OCI-LY1 (cell line): ENCODE results near the gene VTI1A.

ENCODE experiments used
- H2AFZ ChIP-seq: fragments of 200-600 bp; sonication (generic), shearing (Covaris generic); 2 replicates; pipeline ENCODE4 v1.6.0; 2014; ENCODE audit warnings: antibody characterized with exemption, mild to moderate bottlenecking, low read length
- H3F3A ChIP-seq: fragments of 200-600 bp; sonication (generic), shearing (Covaris generic); 2 replicates; pipeline ENCODE4 v1.6.0; 2014; ENCODE audit warnings: mild to moderate bottlenecking, antibody characterized with exemption, low read length, moderate library complexity; ENCODE audit not compliant: insufficient read depth
- H3K27ac ChIP-seq: fragments of 200-600 bp; sonication (generic); 2 replicates; pipeline ENCODE4 v1.5.1; 2014; ENCODE audit warnings: low read length, mixed run types, mild to moderate bottlenecking, low read depth; ENCODE audit not compliant: poor library complexity, severe bottlenecking
- H3K27me3 ChIP-seq: fragments of 200-600 bp; sonication (generic); 2 replicates; pipeline ENCODE4 v1.6.0; 2014; ENCODE audit warnings: antibody characterized with exemption, mild to moderate bottlenecking, low read length, moderate library complexity; ENCODE audit not compliant: insufficient read depth
- H3K36me3 ChIP-seq: fragments of 200-600 bp; sonication (generic); 2 replicates; pipeline ENCODE4 v1.6.1; 2014; ENCODE audit warnings: mild to moderate bottlenecking, antibody characterized with exemption, low read length, moderate library complexity, mixed read lengths; ENCODE audit not compliant: insufficient read depth
- H3K4me1 ChIP-seq: fragments of 200-600 bp; sonication (generic); 2 replicates; pipeline ENCODE4 v1.5.1; 2014; ENCODE audit warnings: mild to moderate bottlenecking, low read length, moderate library complexity; ENCODE audit not compliant: insufficient read depth, severe bottlenecking
- H3K4me2 ChIP-seq: fragments of 200-600 bp; sonication (generic), shearing (Covaris generic); 2 replicates; pipeline ENCODE4 v1.6.1; 2014; ENCODE audit warnings: low read length
- H3K4me3 ChIP-seq: fragments of 200-600 bp; sonication (generic); 2 replicates; pipeline ENCODE4 v1.5.1; 2014; ENCODE audit warnings: low read length, low read depth, mild to moderate bottlenecking, mixed read lengths; ENCODE audit not compliant: poor library complexity, severe bottlenecking
- H3K79me2 ChIP-seq: fragments of 200-600 bp; shearing (Covaris generic); 2 replicates; pipeline ENCODE4 v1.6.1; 2016; ENCODE audit warnings: mixed run types, low read length, mixed read lengths; ENCODE audit not compliant: insufficient read depth
- H3K9ac ChIP-seq: fragments of 200-600 bp; sonication (generic), shearing (Covaris generic); 2 replicates; pipeline ENCODE4 v1.6.1; 2014; ENCODE audit warnings: mild to moderate bottlenecking, low read length, mixed read lengths
- H3K9me2 ChIP-seq: fragments of 200-600 bp; sonication (generic), shearing (Covaris generic); 2 replicates; pipeline ENCODE4 v1.6.1; 2014; ENCODE audit warnings: low read depth, mild to moderate bottlenecking, low read length, mixed read lengths
- H3K9me3 ChIP-seq: fragments of 200-600 bp; shearing (Covaris generic); 2 replicates; pipeline ENCODE4 v1.6.1; 2014; ENCODE audit warnings: low read length, mixed read lengths
- H4K20me1 ChIP-seq: fragments of 200-600 bp; sonication (generic), shearing (Covaris generic); 2 replicates; pipeline ENCODE4 v1.6.0; 2016; ENCODE audit warnings: mild to moderate bottlenecking, low read length; ENCODE audit not compliant: insufficient read depth
- EZH2 ChIP-seq: fragments of 200-600 bp; sonication (generic), shearing (Covaris generic); IDR thresholded peaks from 2 replicates; pipeline ENCODE4 v1.8.0; 2017; ENCODE audit warnings: borderline replicate concordance, mixed run types, mild to moderate bottlenecking, antibody characterized with exemption, low read length, moderate library complexity, mixed read lengths
- TF ChIP-seq, protein P1 (sequence below): fragments of 200-600 bp; sonication (generic), shearing (Covaris generic); IDR thresholded peaks from 2 replicates; pipeline ENCODE4 v1.5.1; 2017; ENCODE audit warnings: mild to moderate bottlenecking, antibody characterized with exemption, low read length, moderate library complexity, mixed read lengths

VTI1A gene

DNA sequence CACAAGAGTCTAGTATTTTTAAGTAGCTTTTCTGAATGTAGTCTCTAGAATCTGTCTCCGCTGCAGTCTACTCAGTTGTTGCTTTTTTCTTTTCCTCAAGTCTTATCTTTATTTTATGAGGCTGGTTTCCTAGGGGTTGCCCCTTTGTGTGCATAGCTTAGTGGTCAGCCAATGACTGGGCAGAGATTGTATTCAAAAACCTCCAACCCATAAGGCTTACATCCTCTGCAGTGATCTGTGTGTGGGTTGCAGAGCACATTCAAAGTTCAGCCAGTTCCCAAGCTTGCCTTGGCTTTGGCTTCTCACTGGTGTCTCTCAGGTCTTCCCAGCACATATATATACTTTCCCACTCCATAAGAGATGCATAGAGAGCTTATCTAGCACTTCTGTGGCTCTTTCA is 343.0 kb downstream of the VTI1A start:
- Histone ChIP-seq H3K4me3 (no peak overlapping the region), H3K9me2 (no peaks in the 10 kb centered on the region), H4K20me1 (no peaks in the 10 kb centered on the region), H3K9ac (no peak overlapping the region), H3K4me1 (no peaks in the 10 kb centered on the region), H3K9me3 (no peaks in the 10 kb centered on the region), H3K27me3 (no peaks in the 10 kb centered on the region), H3K27ac (no peak overlapping the region), H3K4me2 (no peak overlapping the region), H2AFZ (no peak overlapping the region), H3F3A (no peaks in the 10 kb centered on the region), H3K79me2 (no peaks in the 10 kb centered on the region), H3K36me3 (no peaks in the 10 kb centered on the region)
- no peak for TF ChIP-seq EZH2

DNA sequence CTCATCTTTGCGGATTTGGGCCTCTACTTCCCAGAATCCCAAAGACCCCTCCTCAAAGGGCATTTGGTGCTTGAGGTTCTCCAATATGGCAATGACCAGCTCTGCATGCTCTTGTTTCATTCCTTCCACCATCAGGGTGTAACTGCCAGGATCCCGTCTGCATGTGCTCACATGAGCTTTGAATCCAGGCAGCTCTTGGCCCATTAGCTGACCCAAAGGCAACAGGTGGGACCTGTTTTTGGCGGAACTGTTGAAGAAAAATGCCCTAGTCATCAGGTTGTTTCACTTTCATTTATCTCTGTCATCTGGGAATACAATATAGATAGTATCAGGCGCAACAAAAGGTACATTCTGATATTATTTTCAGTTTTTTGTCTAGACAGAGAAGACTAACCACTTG is 343.9 kb downstream of the VTI1A start:
- Histone ChIP-seq H3K4me3 (no peak overlapping the region), H3K9me3 (no peaks in the 10 kb centered on the region)

DNA sequence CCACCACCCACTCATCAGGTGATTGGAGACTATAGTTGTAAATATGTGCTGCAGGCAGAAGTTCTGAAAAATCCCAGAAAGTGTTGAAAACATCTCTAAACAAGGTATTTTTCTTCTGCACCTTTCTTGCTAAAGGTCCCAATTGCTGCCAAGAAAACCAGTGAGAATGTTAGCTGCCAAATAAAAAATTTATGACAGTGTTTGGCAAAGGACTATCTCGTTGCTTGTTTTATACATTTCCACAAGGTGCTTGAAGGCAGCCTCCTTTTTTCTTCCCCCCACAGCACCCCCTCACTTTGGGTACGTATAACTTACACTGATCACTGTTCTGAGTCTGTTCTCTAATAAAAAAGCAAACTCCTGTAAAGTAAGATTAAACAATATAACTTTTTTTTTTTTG is 344.4 kb downstream of the VTI1A start:
- Histone ChIP-seq H3K9me2 (no peaks in the 10 kb centered on the region), H4K20me1 (no peaks in the 10 kb centered on the region), H3K9me3 (no peaks in the 10 kb centered on the region), H3K27me3 (no peaks in the 10 kb centered on the region), H3K4me2 (no peak overlapping the region), H3K4me3 (no peak overlapping the region), H2AFZ (no peak overlapping the region), H3K4me1 (no peaks in the 10 kb centered on the region), H3K27ac (no peak overlapping the region), H3K9ac (no peak overlapping the region), H3K36me3 (no peaks in the 10 kb centered on the region), H3F3A (no peaks in the 10 kb centered on the region), H3K79me2 (no peaks in the 10 kb centered on the region)
- TF ChIP-seq, protein P1, sequence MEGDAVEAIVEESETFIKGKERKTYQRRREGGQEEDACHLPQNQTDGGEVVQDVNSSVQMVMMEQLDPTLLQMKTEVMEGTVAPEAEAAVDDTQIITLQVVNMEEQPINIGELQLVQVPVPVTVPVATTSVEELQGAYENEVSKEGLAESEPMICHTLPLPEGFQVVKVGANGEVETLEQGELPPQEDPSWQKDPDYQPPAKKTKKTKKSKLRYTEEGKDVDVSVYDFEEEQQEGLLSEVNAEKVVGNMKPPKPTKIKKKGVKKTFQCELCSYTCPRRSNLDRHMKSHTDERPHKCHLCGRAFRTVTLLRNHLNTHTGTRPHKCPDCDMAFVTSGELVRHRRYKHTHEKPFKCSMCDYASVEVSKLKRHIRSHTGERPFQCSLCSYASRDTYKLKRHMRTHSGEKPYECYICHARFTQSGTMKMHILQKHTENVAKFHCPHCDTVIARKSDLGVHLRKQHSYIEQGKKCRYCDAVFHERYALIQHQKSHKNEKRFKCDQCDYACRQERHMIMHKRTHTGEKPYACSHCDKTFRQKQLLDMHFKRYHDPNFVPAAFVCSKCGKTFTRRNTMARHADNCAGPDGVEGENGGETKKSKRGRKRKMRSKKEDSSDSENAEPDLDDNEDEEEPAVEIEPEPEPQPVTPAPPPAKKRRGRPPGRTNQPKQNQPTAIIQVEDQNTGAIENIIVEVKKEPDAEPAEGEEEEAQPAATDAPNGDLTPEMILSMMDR, result no peak
- no peak for TF ChIP-seq EZH2

More for the DNA sequence above, 343.9 kb downstream of the VTI1A start:
- H4K20me1 ChIP-seq, result no peaks in the 10 kb centered on the region
- no peak overlapping the region for H2AFZ ChIP-seq
- no peak overlapping the region for H3K27ac ChIP-seq
- H3K27me3 ChIP-seq, result no peaks in the 10 kb centered on the region
- no peaks in the 10 kb centered on the region for H3F3A ChIP-seq
- H3K4me1 ChIP-seq, result no peaks in the 10 kb centered on the region
- H3K4me2 ChIP-seq, result no peak overlapping the region
- H3K36me3 ChIP-seq, result no peaks in the 10 kb centered on the region
- TF ChIP-seq, protein P1, result no peak
- TF ChIP-seq EZH2, result no peak
- no peak overlapping the region for H3K9ac ChIP-seq
- no peaks in the 10 kb centered on the region for H3K9me2 ChIP-seq
- no peaks in the 10 kb centered on the region for H3K79me2 ChIP-seq

DNA sequence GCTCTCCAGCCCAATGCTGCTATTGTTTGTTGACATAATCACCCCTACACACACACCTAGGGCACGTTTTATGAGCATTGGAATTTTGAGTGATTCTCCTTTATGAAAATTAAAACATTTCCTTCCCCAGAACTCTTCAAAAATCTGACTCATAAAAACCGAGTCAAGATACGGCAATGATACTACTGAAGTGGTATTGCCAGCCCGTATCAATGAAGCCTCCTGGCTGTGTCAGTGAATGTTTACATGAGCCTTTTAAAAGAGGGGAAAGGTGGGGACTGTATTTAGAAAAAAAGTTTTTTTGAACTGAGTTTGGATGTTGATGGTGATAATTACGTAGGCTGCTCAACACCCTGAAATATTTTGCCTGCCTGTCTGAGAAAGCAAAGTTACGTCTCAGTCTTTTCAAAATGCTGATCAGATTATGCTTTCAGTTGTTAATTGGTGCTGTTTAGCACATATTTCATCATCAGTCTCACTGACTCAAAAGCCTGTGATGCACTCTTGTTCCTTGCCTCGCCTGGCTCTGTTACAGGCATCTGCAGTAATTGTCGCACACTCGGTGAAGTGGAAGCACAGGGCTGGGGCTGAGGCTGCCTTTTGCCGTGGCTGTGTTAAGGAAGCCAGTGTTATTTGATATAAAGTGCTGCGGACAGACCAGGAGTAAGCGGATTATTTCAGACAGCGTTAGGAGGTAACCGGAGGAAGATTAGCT is 345.6 kb downstream of the VTI1A start:
- no peak overlapping the region for H2AFZ ChIP-seq
- no peaks in the 10 kb centered on the region for H3K36me3 ChIP-seq
- H4K20me1 ChIP-seq, result no peaks in the 10 kb centered on the region
- H3K27me3 ChIP-seq, result no peaks in the 10 kb centered on the region
- no peak overlapping the region for H3K9ac ChIP-seq
- no peaks in the 10 kb centered on the region for H3K9me3 ChIP-seq
- H3K4me2 ChIP-seq, result no peak overlapping the region
- TF ChIP-seq EZH2, result no peak
- TF ChIP-seq, protein P1, result no peak
- H3K27ac ChIP-seq, result no peak overlapping the region
- H3F3A ChIP-seq, result no peaks in the 10 kb centered on the region
- no peaks in the 10 kb centered on the region for H3K4me1 ChIP-seq
- no peak overlapping the region for H3K4me3 ChIP-seq
- H3K9me2 ChIP-seq, result no peaks in the 10 kb centered on the region
- H3K79me2 ChIP-seq, result no peaks in the 10 kb centered on the region
